ENCODE measurements around the gene NMS. TPM values are rescaled to one million over a fixed set of nuclear protein-coding genes. Genes with fewer than 3 reads are reported as not detected.

Gene NMS
- polyA plus RNA-seq, 1 donor from 2014 or later: not detected

DNA sequence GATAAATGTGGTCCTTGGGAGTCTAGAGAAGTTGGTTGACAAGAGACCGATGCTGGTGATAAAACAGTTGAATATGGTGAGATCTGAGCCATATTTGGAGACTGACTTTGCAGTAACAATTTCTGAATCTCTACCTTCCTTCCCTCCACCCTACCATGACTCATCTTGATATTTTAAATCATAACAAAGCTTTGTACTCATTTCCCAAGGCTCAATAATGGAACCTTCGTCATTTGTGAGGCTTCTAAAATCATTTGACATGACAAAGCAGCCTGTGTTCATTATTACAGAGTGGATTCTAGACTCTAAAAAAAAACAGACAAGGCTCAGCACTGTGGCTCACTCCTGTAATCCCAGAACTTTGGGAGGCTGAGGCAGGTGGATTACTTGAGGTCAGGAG lies 54.0 kb downstream of the NMS start:
- Histone ChIP-seq H2AFZ (ENCODE audit: low read depth, low read length) (no peak overlapping the region), H4K20me1 (ENCODE audit: insufficient read depth) (no peaks in the 10 kb centered on the region), H3K4me3 (ENCODE audit: low read length) (no peak overlapping the region), H3K9ac (ENCODE audit: low read length) (no peak overlapping the region), H3K4me2 (ENCODE audit: low read length) (no peak overlapping the region), H3K36me3 (ENCODE audit: insufficient read depth, low read length) (no peaks in the 10 kb centered on the region), H3K79me2 (replicated peaks; ENCODE audit: insufficient read depth, low read length) (no peaks in the 10 kb centered on the region), H3K27ac (ENCODE audit: low read length) (no peak overlapping the region), H3K9me2 (ENCODE audit: insufficient read depth, low read length) (no peaks in the 10 kb centered on the region), H3K27me3 (ENCODE audit: insufficient read depth, low read depth, low read length) (no peaks in the 10 kb centered on the region), H3F3A (ENCODE audit: insufficient read depth, low read length, poor library complexity, severe bottlenecking) (no peaks in the 10 kb centered on the region), H3K9me3 (ENCODE audit: low read length) (no peaks in the 10 kb centered on the region)
- TF ChIP-seq, protein P1, sequence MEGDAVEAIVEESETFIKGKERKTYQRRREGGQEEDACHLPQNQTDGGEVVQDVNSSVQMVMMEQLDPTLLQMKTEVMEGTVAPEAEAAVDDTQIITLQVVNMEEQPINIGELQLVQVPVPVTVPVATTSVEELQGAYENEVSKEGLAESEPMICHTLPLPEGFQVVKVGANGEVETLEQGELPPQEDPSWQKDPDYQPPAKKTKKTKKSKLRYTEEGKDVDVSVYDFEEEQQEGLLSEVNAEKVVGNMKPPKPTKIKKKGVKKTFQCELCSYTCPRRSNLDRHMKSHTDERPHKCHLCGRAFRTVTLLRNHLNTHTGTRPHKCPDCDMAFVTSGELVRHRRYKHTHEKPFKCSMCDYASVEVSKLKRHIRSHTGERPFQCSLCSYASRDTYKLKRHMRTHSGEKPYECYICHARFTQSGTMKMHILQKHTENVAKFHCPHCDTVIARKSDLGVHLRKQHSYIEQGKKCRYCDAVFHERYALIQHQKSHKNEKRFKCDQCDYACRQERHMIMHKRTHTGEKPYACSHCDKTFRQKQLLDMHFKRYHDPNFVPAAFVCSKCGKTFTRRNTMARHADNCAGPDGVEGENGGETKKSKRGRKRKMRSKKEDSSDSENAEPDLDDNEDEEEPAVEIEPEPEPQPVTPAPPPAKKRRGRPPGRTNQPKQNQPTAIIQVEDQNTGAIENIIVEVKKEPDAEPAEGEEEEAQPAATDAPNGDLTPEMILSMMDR (IDR thresholded peaks at IDR 0.05; ENCODE audit: poor library complexity, severe bottlenecking): no peak
- TF ChIP-seq RAD21 (conservative IDR thresholded peaks at IDR 0.05) (no peak), SMC3 (conservative IDR thresholded peaks at IDR 0.05; ENCODE audit: poor library complexity) (no peak), POLR2AphosphoS5 (IDR thresholded peaks at IDR 0.05) (no peak), MXI1 (conservative IDR thresholded peaks at IDR 0.05; ENCODE audit: poor library complexity, severe bottlenecking) (no peak), TAF1 (IDR thresholded peaks at IDR 0.05; ENCODE audit: low read depth) (no peak), EZH2 (IDR thresholded peaks at IDR 0.05; ENCODE audit: borderline replicate concordance, insufficient read depth, low read length, poor library complexity, severe bottlenecking) (no peak), EP300 (conservative IDR thresholded peaks at IDR 0.05; ENCODE audit: poor library complexity, severe bottlenecking) (no peak)
- TF ChIP-seq, protein P2, sequence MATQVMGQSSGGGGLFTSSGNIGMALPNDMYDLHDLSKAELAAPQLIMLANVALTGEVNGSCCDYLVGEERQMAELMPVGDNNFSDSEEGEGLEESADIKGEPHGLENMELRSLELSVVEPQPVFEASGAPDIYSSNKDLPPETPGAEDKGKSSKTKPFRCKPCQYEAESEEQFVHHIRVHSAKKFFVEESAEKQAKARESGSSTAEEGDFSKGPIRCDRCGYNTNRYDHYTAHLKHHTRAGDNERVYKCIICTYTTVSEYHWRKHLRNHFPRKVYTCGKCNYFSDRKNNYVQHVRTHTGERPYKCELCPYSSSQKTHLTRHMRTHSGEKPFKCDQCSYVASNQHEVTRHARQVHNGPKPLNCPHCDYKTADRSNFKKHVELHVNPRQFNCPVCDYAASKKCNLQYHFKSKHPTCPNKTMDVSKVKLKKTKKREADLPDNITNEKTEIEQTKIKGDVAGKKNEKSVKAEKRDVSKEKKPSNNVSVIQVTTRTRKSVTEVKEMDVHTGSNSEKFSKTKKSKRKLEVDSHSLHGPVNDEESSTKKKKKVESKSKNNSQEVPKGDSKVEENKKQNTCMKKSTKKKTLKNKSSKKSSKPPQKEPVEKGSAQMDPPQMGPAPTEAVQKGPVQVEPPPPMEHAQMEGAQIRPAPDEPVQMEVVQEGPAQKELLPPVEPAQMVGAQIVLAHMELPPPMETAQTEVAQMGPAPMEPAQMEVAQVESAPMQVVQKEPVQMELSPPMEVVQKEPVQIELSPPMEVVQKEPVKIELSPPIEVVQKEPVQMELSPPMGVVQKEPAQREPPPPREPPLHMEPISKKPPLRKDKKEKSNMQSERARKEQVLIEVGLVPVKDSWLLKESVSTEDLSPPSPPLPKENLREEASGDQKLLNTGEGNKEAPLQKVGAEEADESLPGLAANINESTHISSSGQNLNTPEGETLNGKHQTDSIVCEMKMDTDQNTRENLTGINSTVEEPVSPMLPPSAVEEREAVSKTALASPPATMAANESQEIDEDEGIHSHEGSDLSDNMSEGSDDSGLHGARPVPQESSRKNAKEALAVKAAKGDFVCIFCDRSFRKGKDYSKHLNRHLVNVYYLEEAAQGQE (IDR thresholded peaks at IDR 0.05; ENCODE audit: borderline replicate concordance): no peak

DNA sequence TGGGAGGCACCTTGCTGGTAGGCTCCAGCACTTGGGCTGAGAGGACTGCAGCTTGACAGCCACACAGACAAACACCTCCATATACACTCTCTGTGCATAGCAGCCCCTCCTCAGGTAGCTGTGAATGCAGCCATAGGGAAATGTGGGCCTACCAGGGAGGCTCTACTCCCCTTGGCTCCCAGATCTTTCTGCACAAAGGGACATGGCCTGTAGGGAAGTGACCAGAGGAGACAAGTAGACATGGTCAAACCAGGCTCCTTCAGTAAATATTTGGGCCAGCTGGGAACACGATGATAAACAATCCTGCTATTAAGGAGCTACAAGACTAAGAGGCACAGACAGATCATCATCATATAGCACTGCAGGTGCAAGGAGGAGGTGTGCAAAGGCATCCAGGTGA lies 56.6 kb downstream of the NMS start:
- Histone ChIP-seq H3K27me3 (ENCODE audit: insufficient read depth, low read depth, low read length) (no peaks in the 10 kb centered on the region), H3K9me2 (ENCODE audit: insufficient read depth, low read length) (no peaks in the 10 kb centered on the region), H3K4me2 (ENCODE audit: low read length) (no peak overlapping the region), H3F3A (ENCODE audit: insufficient read depth, low read length, poor library complexity, severe bottlenecking) (no peaks in the 10 kb centered on the region), H3K79me2 (replicated peaks; ENCODE audit: insufficient read depth, low read length) (no peaks in the 10 kb centered on the region), H3K9ac (ENCODE audit: low read length) (no peak overlapping the region), H3K4me3 (ENCODE audit: low read length) (no peak overlapping the region), H3K27ac (ENCODE audit: low read length) (no peak overlapping the region), H3K9me3 (ENCODE audit: low read length) (no peaks in the 10 kb centered on the region), H4K20me1 (ENCODE audit: insufficient read depth) (no peaks in the 10 kb centered on the region), H3K36me3 (ENCODE audit: insufficient read depth, low read length) (no peaks in the 10 kb centered on the region), H2AFZ (ENCODE audit: low read depth, low read length) (no peak overlapping the region)
- TF ChIP-seq, protein P1 (IDR thresholded peaks at IDR 0.05; ENCODE audit: poor library complexity, severe bottlenecking): no peak
